Activated CD4-positive, CD25-positive, alpha-beta regulatory T cell treated with anti-CD3 and anti-CD28 coated beads, Interleukin-2, amount 50 U/mL, for 72 hours (primary cell): ENCODE data around the gene NRAP.
A peak's percentile ranks its signal among the peaks of the same experiment; 100 is the strongest.
"Not testable (repeated sequence)": the region's sequence is repeated elsewhere in the genome, so short reads cannot be mapped to it uniquely, and the experiment has no call there.

ENCODE experiments used
- DNase-seq: peaks from one replicate; pipeline ENCODE4 v3.0.0; 2021

NRAP gene

DNA sequence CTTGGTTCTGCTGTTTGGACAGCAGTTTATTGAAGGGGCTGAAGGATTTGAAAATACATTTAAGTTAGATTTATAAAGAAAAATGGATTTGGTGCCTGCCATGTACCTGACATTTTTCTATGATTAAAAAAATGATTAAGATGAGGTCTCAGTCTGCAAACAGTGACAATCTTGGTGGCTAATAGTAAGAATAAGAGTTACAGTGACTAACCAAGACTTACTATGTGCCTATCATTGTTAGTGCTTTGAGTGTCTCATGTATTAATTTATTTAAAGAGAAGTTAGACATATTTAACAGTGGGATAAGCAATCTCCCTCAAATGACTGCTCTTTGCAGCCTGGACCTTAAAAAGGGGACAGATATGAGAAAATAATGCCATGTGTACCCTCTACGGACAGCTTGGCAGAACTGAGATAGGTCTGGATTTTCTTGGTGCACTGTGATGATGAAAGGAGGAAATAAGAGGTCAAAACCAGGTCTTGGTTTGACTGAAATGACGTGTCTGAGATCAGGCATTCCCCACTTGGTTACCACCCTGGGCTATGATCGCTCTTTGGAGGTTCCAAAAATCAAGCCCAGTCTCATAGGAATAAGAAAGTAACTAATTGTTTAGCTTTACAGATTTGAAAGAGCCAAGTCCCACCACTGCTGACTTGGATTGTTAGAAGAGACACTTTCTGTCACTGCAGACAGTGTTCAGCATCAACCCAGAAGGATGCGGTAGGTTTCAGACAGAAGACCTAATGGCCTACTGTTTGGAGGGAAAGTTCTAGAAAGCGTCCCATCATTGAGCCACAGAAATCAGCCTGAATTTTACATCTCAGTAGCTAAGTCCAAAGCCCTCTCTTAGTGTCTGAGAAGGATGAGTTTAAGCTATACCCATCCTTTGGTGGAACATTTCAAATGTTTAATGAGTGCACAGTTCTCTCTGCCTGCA lies 18.0 kb upstream of the NRAP start:
- no peak for DNase-seq

DNA sequence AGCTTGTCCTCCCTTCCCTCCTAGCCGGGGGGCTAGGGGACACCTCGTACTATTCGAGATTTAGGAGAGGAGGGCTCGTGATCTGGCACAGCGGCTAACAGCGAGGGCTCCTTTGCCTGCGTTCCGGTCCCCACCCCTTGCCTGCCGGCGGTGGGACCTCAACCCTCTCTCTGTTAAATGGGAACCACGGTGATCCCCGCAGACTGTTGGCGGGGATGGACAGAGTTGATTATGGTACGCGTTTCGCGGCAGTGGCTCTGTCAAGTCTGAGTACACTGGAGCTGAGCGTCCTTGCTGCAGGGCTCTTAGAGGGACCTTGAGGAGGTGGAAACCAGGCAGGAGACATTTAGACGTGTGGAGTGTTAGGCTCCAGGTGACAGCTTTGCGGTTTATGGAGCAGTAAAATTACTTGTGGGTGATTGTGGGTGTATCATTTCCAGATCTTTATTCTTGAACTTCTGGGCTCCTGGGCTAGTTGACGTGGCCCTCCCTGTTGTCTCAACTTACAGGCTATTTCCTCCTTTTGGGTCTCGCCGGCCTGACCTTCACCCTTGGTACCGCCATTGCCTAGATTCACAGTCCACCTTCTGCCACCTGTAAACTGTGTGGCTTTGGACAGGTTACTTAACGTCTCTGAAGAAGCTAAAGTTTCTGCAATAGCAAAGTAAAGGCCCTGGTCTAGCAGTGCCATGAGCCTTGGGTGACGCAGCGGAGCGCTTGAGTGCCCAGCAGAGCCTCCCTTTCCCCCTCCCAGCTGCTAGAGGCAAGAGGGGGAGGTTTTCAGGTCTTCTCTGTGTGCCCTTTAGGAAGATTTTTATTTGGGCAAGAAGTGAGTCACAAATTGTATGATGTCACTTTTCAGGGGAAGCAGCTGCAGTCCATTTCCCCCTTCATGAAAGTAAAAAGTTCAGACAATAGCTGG lies 16.6 kb upstream of the NRAP start:
- peak; percentile 50 for DNase-seq

DNA sequence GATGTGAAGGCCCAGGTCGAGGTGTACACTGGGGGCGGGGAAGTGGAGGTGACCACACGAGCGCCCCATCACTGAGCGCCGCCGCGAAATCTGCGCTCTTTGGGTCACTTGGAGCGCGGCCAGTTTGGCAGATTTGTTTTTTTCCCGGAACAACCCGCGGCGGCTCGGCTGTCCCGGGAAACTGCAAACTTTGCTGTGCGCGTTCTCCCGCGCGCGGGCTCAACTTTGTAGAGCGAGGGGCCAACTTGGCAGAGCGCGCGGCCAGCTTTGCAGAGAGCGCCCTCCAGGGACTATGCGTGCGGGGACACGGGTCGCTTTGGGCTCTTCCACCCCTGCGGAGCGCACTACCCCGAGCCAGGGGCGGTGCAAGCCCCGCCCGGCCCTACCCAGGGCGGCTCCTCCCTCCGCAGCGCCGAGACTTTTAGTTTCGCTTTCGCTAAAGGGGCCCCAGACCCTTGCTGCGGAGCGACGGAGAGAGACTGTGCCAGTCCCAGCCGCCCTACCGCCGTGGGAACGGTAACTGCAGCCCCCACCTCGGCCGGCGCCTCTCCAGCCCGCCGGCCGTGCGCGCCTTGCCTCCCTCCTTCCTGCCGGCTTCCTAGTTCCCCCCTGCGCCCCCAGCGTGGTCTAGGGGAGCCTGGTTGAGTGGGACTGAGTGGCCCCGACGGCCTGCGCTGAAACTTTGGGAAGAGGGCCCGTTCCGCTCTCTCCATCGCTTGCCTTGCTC lies 15.8 kb upstream of the NRAP start, which contains the start of gene CASP7:
TSS of gene CASP7 (plus strand) at position 450 of the 727 bp plus-strand sequence. CDS start 17,582 bp downstream, outside the sequence.
- DNase-seq, result peak; percentile 74

DNA sequence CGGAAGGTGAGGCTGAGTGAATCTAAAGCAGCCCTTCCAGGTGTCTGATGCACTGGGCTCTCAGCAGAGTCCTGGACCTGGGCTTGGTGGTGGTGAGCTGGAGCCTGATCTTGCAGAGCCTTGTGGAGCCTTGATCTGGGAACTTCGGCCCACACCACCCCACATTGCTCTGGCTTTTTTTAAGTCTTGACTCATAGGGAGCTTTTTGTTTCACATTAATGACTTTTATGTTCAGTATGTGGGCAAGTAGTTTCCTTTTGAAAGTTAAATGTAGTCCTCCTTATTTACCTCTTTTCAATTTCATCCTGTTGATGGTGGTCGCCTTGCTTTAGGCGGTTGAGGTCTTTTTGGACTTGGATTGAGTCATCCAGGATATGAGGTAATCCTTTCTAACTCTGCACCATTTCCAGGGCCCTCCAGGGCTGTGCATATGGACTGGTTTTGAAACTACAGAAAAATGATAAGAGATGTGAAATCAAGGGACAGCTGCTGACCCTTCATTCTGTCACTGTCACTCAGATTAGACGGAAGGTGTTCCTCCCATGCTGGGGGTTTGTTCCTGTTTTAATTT lies 2.9 kb upstream of the NRAP start:
- no peak for DNase-seq

DNA sequence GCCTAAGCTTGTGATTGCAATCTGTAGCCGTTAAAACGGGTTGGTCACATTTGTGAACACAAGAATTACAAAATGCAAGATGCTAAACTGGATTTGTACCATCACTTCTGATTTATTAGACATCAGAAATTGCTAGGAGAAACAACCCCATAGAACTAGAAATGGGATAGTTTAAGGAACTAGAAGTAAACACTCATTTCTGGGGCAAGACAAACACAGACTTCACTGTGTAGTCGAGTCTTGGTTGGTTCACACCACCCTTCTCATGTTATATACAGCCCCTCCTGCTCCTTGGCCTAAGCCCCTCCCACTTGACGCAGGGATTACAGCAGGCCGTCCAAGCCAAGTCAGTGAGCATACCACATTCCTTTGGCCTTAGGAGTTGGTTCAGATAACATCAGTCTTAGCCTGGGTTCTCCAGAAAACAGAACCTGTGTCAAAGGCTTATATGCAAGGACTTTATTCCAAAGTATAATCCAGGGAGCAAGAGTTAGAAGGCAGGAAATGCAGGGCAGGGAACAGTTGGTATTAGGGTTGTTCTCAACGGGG lies 2.0 kb upstream of the NRAP start:
- DNase-seq, result no peak

DNA sequence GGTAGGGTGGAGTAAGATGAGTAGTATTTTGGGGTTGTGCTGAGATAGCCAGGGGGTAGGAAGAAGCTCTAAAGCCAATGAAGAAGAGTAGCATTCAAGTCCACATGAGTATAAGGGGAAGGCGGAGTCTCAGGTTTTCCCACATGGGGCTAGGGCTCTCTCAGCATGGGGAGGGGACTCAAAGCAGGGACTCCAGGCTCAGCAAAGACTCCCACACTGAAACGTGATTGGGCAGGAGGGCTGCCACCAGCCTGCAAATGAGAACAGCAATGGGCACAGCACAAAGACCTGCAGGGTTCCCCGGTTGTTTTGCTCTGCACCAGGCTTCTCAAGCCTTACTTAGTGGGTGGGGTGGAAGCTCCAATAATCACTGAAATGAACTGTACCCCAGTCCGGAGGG lies 1.5 kb upstream of the NRAP start:
- DNase-seq, result no peak

DNA sequence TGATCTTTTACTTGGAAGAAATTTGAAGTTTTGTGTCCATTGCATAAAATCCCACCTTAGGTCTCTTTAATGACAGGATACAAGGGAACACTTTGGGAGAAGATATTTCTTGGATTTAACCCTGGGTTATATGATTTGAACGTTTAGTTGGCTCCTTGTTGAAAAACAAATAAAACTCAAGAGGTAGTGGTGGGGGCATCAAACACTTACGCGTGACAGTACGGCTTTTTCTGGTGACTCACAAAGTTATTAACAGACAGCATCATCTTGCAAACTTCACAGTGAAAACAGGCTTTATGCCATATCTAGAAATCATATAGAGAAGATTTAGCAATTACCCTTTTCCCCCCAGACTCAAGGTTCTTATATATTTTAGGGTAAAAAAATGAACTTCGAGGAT lies 699 bp downstream of the NRAP start:
- no peak for DNase-seq

DNA sequence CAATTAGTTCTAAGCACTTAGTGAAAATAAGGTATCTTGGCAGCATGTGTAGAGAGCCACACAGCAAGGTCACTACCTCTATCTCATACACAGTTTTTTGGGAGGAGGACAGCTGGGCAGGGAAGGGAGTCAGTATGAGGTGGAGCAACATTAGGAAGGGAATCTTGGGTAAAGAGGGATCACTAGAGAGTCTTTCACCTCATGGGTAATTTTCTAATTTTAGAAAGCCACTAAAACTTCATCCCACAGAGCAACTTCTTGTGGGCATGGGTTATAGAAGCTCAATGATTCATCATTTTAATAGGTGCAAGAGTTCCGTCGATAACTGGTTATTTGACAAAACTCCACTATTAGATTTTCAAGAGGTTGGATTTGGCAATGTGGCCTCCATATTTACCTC lies 2.5 kb downstream of the NRAP start:
- no peak for DNase-seq

DNA sequence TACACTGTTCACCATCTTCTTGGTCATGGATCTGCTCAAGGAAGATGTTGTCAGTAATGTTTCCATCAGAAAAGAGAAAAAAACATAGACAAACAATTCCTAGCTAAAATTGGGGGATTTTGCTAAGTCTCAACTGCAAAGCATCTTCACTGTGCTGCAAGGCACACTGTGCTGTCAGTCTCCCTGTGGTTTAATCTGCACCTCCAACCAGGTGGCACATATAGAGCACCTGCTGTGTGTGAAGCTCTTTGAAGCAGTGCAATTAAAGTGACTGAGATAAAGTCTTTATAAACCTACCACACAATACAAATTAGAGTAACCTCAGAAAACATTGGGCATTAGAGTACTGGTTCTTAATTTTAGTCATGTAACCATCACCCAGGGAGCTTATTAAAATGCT lies 6.3 kb downstream of the NRAP start:
- no peak for DNase-seq

DNA sequence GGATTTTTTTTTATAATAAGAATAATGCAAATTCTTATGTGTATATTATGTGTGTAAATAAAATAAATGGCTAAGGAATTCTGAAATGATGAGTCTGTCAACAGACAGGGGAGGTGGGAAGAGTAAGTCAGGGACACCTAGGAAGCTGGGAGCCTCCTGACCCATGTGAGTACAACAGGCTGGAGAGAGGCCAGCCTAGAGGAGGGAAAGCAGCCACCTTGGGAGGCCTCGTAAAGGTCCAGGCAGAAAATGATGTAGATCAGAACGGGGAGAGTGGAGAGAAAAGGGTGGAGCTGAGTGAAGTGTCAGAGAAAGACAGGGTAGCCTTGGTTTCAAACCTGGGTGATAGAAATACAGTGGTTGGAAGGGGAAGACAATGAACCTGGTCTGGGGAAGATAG lies 6.9 kb downstream of the NRAP start:
- no peak for DNase-seq

DNA sequence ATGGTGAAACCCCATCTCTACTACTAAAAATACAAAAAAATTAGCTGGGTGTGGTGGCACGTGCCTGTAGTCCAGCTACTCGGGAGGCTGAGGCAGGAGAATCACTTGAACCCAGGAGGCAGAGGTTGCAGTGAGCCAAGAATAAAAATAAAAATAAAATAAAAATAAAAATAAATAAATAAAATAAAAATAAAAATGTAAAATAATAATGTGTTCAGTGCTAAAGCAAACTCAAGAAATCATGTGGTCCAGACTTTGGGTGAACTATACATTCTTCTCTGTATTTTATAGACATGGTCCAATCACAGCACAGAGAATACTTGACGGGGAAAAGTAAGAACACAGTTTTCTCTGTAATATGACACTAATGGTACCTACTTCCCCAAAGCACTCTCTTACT lies 11.4 kb downstream of the NRAP start:
- DNase-seq, result not testable (repeated sequence)

DNA sequence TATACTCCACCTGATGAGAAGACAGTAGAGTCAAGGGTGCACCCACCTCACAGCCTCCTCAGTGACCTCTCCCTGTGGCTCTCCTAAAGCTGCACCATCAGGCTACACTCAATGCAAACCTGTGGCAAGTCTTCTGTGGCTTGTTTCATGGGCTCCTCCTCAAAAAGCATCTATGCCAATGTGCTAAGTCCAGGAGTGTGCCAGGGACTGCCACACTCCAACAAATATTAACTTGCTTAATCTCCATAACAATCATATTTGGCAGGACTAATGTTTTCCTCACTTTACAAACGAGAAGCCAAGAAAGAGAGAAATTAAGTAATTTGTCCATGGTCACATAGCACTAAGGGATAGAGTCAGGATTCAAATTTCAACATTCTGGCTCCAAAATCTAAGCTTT lies 11.9 kb downstream of the NRAP start:
- no peak for DNase-seq

DNA sequence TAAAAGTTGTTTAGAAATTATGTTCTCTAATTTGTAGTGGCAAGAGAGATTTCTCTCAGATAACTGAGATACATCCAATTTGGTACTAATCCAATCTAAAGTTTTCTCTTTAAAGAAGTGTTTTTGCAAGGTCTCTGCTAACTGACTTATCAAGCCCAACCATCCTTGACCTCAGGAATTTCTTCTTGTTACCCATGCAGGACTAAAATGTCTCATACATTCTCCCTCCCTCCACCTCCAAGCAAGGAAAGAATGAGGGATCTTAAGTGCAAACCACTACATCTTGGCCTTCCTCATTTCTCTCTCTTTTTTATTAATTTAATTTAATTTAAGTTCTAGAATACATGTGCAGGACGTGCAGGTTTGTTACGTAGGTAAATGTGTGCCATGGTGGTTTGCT lies 12.8 kb downstream of the NRAP start:
- DNase-seq, result no peak

DNA sequence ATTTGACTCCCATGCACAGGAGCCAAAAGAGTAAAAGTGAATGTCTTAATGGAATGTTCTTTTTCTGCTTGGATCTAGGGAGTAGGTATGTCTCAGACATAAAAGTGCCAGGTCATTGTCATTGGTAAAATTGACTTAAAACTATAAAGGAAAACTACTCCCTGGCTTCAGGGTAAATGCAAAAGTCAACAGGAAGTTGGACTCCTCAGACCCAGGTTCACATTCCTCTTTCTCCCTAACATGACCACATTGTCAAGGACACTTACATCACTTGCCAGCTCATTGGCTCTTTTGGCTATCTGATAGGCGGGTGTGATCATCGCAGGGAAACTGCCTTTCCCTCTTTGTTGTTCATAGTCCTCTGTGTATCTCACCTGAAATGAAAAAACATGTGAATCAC lies 13.7 kb downstream of the NRAP start:
- no peak for DNase-seq

DNA sequence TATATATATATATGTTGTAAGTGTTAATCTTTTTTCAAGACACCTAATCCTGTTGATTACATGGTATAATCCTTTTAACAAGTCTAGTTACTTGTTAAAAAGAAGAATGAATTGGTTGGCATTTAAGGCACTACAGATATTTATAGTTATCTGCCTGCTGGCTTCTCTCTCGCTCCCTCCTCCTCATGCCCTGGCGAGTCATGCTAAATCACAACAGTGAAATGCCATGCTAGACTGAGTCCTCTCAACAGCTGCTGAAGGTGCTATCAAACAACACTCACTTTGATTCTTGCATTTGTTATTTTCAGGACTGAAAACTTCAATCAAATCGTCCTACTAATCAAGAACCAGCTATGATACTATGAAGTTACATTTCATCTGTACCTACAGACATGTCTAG lies 15.4 kb downstream of the NRAP start:
- no peak for DNase-seq

DNA sequence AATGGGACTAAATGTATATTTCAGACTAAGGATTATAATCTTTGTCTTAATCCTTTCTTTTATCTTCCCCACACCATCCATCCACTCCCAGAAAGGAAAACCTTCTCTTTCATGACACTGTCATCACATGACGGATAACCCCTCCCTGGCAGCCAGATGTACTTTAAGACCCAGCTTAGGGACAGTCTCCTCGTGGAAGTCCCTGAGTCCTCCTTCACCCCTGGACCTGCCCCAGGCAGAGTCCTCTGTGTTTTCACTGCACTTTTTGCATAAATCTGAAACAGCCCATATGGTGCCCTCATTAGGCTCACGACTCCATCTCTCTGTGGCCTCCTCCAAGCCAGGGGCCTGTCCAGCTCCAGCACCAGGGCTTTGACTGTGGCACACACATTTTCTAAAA lies 16.0 kb downstream of the NRAP start:
- no peak for DNase-seq

DNA sequence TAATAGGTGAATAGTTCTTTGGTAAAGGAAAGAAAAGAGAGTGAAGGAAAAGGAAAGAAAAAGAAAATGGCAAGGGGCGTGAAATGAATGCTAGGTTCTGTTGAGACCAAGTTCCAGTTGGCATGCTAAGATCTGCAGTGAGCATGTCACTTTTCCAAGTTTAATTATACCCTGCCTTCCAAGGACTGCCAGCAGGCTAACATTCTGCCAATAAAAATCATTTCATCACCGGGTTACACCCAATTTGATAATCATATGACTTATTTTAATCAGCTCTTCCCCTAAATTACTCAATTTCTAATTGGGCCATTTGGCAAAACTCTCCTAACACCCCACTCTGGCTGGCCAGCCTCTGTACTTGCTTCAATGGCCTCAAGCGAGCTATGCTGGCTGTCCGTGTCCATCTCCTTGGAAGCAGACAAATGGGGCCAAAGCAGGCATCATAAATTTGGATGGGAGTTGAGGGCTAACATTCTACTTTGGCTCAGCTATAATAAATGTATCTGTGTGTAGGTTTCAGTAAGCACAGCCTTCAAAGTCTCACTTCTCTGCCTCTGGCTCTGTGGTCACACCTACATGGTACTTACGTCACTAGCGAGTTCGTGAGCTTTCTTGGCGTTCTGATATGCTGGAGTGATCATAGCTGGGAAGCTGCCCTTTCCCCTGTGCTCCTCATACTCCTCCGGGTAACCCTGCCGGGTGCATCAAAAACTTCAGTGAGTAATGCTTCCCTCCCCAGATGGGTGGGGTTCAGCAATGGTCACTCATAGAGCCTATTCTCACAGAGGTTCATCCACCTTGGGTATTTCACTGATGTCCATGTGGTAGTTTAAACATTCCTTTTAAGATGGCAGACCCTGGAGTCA lies 17.3 kb downstream of the NRAP start:
- no peak for DNase-seq

DNA sequence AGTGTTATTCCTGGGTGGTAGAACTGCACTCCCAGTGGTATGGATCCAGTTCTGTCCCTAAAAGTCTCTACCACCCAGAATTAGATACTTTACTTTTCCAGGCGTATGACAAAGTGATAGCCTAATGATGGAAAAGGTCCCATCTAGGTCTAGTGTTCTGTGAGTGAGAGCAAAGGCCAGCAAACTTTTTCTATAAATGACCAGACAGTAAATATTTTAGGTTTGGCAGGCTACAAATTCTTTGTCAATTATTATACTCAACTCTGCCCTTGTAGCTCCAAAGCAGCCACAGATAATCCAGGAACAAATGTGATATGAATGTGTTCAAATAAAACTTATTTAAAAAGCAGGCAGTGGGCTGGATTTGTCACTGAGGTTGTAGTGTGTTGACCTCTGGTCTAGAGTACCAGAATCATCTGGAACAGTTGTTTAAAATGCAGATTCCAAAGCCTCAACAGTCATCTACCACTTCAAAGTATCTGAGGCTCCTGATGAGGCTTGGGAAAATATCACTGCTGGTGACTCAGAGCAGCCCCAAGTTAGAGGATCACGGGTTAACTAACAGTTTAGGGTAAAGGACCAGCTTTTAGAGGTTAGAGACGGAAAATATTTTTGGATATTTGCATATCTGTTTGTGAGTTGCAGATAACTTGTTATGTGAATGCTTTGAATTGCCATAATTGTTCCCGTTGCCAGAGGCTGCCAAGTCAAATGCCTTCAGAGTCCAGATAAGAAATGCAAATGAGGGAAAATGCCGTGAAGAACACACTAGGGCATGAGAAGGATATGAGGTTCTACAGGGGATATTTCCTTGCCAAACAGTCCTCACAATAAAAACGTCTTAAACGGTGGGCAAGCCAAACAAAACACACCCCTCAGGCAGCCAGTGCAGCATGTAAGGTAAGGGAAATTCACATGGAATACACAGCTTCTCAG lies 19.4 kb downstream of the NRAP start:
- DNase-seq, result no peak

DNA sequence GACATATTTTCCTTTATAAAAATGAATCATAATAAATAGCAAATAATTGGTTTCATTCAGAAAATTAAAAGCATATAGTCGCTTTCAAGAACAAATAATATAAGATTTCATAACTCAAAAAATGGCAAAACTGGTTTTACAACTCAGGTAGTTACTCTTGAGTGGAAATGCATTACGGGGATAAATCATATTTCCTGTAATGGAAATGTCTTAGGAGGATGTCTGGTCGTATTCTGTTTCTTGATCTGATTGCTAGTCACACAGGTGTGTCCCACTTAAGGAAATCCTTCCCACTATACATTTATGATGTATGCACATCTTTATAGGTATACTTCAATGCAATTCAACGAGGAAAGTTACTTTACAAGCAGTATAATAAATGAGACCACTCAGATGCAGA lies 20.7 kb downstream of the NRAP start:
- DNase-seq, result no peak

DNA sequence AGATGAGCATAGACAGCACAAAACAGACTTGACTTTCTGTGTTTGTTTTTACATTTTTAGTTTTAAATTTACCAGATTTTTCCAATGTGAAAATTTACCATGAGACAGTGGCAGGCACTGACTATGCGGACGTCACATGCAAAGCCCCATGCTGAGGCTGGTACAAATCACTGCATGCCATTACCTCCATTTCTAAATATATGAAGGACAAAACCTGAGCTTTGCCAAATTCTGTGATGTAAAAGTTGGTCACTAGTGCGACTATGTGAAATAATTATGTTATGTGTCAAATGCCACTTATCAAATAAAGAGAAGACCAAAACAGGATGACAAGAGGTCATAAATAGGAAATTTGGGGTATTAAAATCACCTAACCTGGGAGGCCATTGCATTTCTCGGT lies 22.1 kb downstream of the NRAP start:
- no peak for DNase-seq
